CD4-positive, alpha-beta T cell treated with Interferon alpha-2 for 1 hour (primary cell): ENCODE measurements around the gene R3HDM4.
"Not testable (repeated sequence)": the region's sequence is repeated elsewhere in the genome, so short reads cannot be mapped to it uniquely, and the experiment has no call there.

Experiments used
- DNase-seq, 2 donors: peaks; one replicate each; pipeline ENCODE4 v3.0.0-alpha.2; 2020 to 2022

Gene R3HDM4

GRCh38 chr19:913080-913748 is at the start of gene R3HDM4:
TSS of gene R3HDM4 (minus strand) at chr19:913219. CDS start at chr19:913157, 62 bp downstream.
- DNase-seq = peak; percentile 85 to 91

- no peak for DNase-seq
Observed at GRCh38 chr19:961866-962620, 49.0 kb upstream of the R3HDM4 start.

- DNase-seq = no peak
Observed at GRCh38 chr19:960601-960938, 47.6 kb upstream of the R3HDM4 start.

GRCh38 chr19:960020-960419 is 47.0 kb upstream of the R3HDM4 start:
- no peak for DNase-seq

DNA sequence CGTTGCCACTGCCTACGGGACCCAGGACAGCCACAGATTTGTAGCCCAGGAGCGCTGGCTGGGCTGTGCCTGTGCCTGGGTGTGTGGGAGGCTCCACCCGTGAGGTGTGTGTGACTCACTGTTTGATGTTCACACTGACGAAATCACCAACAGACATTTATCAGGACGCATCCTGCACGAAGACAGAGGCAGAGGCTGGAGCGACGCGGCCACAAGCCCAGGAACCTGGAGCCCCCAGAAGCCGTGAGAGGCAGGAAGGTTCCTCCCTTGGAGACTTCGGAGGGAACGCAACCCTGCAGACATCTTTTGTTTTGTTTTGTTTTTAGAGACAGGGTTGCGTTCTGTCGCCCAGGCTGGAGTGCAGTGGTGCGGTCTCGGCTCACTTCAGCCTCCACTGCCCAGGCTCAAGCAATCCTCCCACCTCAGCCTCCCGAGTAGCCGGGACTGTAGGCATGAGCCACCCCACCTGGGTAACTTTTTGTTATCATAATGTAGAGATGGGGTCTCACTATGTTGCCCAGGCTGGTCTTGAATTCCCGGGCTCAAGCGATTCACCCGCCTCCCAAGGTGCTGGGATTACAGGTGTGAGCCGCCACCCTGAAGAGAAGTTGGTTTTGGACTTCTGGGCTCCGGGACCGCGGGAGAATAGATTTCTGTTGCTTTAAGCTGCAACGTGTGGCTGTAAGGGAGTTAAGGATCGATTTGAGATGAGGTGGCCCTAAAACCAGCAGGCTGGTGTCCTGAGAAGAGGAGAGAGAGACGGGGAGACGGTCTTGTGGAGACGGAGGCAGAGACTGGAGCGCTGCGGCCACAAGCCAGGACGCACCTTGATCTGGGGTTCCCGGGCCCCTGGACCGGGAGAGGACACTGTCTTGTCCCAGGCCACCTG is 46.2 kb upstream of the R3HDM4 start:
- no peak for DNase-seq

GRCh38 chr19:957578-957977 is 44.6 kb upstream of the R3HDM4 start:
- not testable (repeated sequence) for DNase-seq

DNA sequence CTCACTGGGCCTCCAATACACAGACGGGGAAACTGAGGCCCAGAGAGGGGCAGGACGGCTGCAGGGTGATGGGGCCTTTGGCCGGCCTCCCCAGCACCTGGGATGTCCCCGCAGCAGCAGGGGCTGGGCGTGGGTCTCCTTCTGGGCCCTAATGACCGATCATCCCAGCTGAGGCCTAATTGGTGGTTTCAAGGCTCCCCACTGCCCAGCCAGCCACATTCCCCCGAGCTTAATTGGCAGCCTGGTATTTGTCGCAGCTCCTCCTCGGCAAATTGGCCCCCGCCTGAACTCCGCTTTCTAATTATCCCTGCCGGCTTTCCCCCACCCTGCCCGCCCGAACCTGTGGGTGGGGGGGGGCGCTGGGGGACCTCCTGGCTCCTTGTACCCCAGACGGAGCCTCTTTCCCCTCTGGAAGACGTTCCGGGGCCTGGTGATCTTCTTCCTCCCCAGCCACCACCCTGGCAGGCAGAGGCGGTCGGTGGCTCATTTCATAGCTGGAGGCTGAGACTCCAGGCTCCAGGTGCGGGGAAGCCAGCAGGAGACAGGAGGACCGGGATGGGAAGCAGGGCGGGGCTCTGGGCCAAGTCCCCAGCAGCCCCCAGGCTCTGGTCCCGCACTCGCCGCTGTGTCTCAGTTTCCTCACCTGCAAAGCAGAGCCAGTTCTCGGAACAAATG is 43.9 kb upstream of the R3HDM4 start:
- no peak for DNase-seq

- no peak for DNase-seq
Observed at GRCh38 chr19:955803-956765, 43.1 kb upstream of the R3HDM4 start.

GRCh38 chr19:954672-955494 is 41.9 kb upstream of the R3HDM4 start:
- no peak for DNase-seq

- no peak for DNase-seq
Observed at GRCh38 chr19:954272-954671, 41.3 kb upstream of the R3HDM4 start.

DNA sequence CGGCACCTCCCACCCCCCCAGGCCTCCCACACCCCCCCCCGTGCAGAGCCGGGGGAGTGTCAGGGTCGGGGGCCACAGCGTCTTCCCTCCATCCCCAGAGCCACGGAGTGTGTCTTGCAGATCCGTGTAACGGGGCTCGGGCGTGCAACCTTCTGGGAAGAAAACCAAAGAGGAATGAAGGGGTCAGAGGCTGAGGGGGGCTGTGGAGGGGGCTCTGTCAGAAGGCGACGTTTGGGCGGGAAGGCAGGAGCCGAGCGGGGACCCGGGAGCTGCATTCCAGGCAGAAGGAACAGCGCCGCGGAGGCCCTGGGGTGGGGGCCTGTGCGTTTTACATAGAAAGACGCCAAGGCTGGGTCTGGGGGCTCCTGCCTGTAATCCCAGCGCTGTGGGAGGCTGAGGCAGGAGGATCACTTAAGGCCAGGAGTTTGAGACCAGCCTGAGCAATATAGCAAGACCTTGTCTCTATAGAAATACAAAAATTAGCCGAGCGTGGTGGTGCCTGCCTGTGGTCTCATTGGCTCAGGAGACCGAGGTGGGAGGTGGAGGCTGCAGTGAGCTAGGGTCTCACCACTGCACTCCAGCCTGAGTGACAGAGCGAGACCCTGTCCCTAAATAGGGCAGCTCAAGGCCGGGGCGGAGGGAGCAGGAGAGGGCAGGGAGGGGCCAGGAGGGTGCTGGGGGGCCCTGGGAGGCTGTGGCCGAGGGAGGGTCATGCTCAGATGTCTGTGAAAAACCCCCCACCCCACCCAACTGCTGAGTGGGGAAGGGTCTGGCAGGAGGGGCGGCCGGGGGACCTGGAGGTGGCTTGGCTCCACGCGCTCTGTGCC is 40.6 kb upstream of the R3HDM4 start:
- DNase-seq = no peak

DNA sequence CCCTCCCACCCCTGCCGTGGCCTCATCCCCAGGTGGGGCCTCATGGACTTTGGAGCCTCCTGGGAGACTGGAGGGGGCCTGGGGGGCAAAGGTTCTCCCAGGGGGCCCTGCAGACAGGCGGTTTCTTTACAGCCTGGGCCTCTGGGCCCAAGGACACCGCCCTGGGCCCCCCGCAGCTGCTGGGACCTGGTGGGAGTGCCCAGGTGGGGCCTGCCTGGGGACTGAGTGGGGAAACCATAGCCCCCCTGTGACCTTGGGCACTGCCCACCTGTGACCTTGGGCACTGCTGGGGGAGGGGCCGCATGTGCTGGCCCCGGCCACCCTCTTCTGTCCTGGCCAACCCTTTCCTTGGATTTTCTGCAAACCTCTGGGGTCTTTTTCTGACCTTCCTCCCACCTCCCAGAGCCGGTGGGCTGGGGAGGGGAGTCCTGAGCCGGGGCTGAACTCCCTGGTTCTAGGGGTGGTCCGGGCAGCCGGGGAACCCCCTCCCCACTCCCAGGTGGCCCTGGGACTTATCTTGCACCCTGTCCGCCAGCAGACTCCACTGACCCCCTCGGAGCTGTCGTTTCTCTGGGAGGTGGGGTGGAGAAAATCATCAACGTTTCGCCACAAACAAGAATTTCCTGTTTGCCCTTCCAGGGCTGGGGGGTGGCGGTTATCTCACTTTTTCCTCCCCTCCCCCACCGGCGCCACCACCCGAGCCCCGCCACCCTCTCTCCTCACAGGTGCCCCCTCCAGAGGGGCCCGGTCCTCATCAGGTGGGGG is 39.8 kb upstream of the R3HDM4 start:
- peak in 1 of 2 donors; percentile 28 for DNase-seq

DNA sequence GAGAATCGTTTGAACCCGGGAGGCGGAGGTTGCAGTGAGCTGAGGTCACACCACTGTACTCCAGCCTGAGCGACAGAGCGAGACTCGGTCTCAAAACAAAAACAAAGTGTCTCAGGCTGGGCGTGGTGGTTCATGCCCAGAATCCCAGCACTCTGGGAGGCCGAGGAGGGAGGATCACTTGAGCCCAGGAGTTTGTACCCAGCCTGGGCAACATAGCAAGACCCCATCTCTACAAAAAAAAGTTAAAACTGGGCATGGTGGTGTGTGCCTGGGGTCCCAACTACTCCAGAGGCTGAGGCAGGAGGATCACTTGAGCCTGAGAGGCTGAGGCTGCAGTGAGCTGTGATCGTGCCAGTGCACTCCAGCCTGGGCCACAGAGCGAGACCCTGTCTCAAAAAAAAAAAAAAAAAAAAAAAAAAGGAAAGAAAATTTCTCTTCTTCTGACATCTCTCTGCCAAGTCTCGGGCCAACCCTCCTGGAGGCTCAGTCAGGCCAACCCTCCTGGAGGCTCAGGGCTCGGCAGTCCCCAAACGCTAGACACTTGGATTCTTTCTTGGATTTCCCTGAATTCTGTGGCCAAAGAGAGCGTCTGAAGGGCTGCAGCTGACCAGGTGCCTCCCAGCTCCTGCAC is 39.1 kb upstream of the R3HDM4 start:
- DNase-seq = no peak

GRCh38 chr19:950352-951066 is 37.5 kb upstream of the R3HDM4 start:
- no peak for DNase-seq

- no peak for DNase-seq
Observed at GRCh38 chr19:948842-949496, 36.0 kb upstream of the R3HDM4 start.

GRCh38 chr19:947707-948539 is 34.9 kb upstream of the R3HDM4 start:
- DNase-seq = peak; percentile 37 to 81
